LNCAP (cell line): ENCODE results near the gene RASAL1.

ENCODE experiments used
- CTCF ChIP-seq: fragments of 450-650 bp; IDR thresholded peaks from 2 replicates; pipeline ENCODE4 v1.5.1; 2017; ENCODE audit warnings: mild to moderate bottlenecking

The RASAL1 gene

GRCh38 chr12:113114447-113115178 lies 20.9 kb downstream of the RASAL1 start:
- TF ChIP-seq CTCF = no peak

- TF ChIP-seq CTCF = no peak
These were observed 22.2 kb downstream of the RASAL1 start for GRCh38 chr12:113113397-113113796.

DNA sequence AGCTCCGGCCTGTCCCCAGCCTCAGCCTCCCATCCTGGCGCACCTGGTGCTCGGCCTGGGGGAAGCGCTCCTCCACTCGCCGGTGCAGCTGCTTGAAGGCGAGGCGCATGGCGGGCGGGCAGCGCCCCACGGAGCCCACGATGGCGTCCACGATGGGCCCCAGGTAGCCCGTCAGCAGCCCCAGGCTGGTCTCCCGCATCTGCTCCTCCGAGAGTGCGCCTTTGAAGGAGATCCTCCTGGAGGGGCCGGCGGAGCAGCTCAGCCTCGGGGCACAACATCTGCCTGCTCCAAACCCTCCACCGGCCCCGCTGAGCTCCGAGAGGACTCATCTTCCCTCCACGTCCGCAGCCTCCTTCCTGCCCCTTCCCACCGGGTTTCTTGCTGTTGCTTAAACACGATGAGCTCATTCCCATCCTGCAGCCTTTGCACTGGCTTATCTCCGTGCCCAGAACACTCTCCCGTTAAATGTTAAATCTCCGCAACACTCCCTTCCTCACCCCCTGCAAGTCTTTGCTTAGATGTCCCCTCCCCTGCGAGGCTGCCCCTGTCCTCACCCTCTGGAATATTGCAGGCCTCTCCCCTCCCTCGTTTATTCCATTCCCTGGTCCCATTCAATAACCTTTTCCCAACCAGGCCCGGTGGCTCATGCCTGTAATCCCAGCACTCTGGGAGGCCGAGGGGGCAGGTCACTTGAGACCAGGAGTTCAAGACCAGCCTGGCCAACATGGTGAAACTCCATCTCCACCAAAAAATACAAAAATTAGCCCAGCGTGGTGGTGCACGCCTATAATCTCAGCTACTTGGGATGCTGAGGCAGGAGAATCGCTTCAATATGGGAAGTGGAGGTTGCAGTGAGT lies 23.3 kb downstream of the RASAL1 start:
- TF ChIP-seq CTCF = no peak

GRCh38 chr12:113111247-113111646 lies 24.3 kb downstream of the RASAL1 start:
- no peak for TF ChIP-seq CTCF

DNA sequence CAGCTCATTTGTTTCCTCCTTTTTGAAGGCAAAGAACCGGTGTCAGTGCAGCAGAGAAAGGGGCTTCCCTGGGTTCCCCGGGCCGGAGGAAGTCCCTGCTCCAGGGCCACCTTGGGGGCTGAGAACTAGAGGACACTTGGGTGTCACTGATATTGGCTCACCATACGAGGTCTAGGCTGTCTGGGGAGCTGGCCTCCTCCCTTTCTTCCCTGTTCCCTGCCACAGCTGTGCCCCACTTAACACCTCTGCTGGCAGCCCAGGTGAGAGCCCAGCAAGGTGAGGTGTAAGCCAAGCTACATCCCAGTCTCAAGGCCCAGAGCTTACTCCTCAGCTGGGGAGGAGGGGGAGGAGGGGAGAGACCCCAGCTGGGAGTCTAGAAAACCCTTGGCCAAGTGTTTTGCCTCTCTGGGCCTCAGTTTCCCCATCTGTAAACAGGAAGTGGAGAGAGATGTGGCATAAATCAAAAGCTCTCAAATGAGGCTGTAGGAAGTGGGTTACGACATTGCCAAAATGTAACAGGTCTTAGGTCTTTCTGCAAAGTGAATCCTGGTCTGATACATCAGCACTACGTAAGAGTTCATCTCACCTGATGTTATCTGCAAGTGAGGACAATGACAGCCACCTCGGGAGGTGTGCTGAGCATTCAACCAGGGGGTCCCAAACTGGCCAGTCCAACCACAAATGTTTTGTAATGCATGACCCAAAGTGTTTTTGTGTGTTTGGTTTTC lies 25.5 kb downstream of the RASAL1 start:
- TF ChIP-seq CTCF = no peak

GRCh38 chr12:113109360-113109759 lies 26.2 kb downstream of the RASAL1 start:
- no peak for TF ChIP-seq CTCF

DNA sequence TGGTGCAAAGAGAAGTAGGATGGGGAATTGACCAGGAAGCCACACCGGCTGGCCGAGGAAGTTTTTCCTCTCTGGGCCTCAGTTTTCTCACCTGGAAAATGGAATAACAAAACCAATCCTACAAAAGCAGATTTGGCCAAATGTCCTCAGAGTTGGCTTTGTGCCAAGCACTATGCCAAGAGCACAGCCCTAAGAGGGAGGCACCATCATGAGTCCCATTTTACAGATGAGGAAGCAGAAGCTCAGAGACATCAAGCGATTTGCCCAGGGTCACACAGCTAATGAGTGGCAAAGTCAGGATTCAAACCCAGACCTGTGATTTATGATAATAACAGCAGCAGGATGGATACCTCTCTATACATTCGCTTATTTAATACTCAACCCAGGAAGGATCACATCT lies 27.3 kb downstream of the RASAL1 start:
- no peak for TF ChIP-seq CTCF
